PC-9 (cell line): ENCODE results near the gene TARDBP. TPM values are rescaled to one million over a fixed set of nuclear protein-coding genes. Genes with fewer than 3 reads are reported as not detected.

Experiments
- BruUV-seq: library from RNA; stranded (reverse); fragments of 400-500 nt; replicated peaks from 2 replicates; lab custom pipeline; 2021; lab: Mats Ljungman, UMichigan
- CTCF ChIA-PET: fragments of 300-600 bp; sonication (Branson Sonifier 250); formaldehyde crosslinking; loops from one replicate; lab custom pipeline; 2022; ENCODE audit warnings: antibody characterized with exemption; lab: Charles Lee
- POLR2A ChIA-PET: fragments of 300-600 bp; sonication (Branson Sonifier 250); formaldehyde crosslinking; loops from one replicate; lab custom pipeline; 2022; ENCODE audit warnings: antibody characterized with exemption; ENCODE audit not compliant: unreplicated experiment; lab: Charles Lee
- DNase-seq, 2 experiments: peaks; one replicate each; pipeline versions ENCODE4 v3.0.0 to v3.0.0-alpha.2; 2015 to 2022; ENCODE audit warnings: mixed read lengths in 1 of 2
- H2AFZ ChIP-seq: fragments of 200-600 bp; sonication (generic); 2 replicates; pipeline ENCODE4 v1.8.1; 2017; ENCODE audit warnings: antibody characterized with exemption
- H3F3A ChIP-seq: fragments of 200-600 bp; sonication (generic); 2 replicates; pipeline ENCODE4 v1.8.1; 2017; ENCODE audit warnings: antibody characterized with exemption, mild to moderate bottlenecking, low read depth; ENCODE audit not compliant: insufficient read depth
- H3K27ac ChIP-seq: fragments of 200-600 bp; sonication (generic); 2 replicates; pipeline ENCODE4 v1.6.1; 2016; ENCODE audit warnings: mixed run types
- H3K27me3 ChIP-seq: fragments of 200-600 bp; sonication (generic); 2 replicates; pipeline ENCODE4 v1.6.1; 2016; ENCODE audit warnings: low read depth, mixed run types; ENCODE audit not compliant: insufficient read depth
- H3K36me3 ChIP-seq: fragments of 200-600 bp; sonication (generic); 2 replicates; pipeline ENCODE4 v1.6.1; 2016; ENCODE audit warnings: low read depth, mixed run types
- H3K4me1 ChIP-seq: fragments of 200-600 bp; sonication (generic); replicated peaks from 2 replicates; pipeline ENCODE4 v1.6.1; 2016; ENCODE audit warnings: mixed run types; ENCODE audit not compliant: insufficient read depth
- H3K4me2 ChIP-seq: fragments of 200-600 bp; sonication (generic); 2 replicates; pipeline ENCODE4 v1.6.1; 2017; ENCODE audit warnings: mixed run types
- H3K4me3 ChIP-seq: fragments of 200-600 bp; sonication (generic); 2 replicates; pipeline ENCODE4 v1.6.1; 2016; ENCODE audit warnings: mixed run types
- H3K79me2 ChIP-seq: fragments of 200-600 bp; sonication (generic); 2 replicates; pipeline ENCODE4 v1.6.1; 2017; ENCODE audit warnings: low read depth, mixed run types
- H3K9me2 ChIP-seq: fragments of 200-600 bp; sonication (generic); 2 replicates; pipeline ENCODE4 v1.8.1; 2017; ENCODE audit warnings: mild to moderate bottlenecking; ENCODE audit not compliant: insufficient read depth
- H3K9me3 ChIP-seq: fragments of 200-600 bp; sonication (generic); 2 replicates; pipeline ENCODE4 v1.8.1; 2016; ENCODE audit warnings: low read depth; ENCODE audit not compliant: insufficient read depth
- H4K20me1 ChIP-seq: fragments of 200-600 bp; sonication (generic); 2 replicates; pipeline ENCODE4 v1.8.1; 2017; ENCODE audit not compliant: insufficient read depth
- CTCF ChIP-seq: fragments of 200-600 bp; sonication (generic); conservative IDR thresholded peaks from 2 replicates; pipeline ENCODE4 v1.6.1; 2017; ENCODE audit warnings: mixed run types, antibody characterized with exemption, mild to moderate bottlenecking, moderate library complexity
- EZH2 ChIP-seq: fragments of 200-600 bp; sonication (generic); IDR thresholded peaks from 2 replicates; pipeline ENCODE4 v1.8.0; 2017; ENCODE audit warnings: antibody characterized with exemption, low read depth
- intact Hi-C: fragments of 100-400 bp; cut with micrococcal nuclease; formaldehyde crosslinking; loops from one replicate; pipeline ENCODE4 v1.10.0; 2022; ENCODE audit not compliant: unreplicated experiment
- total RNA-seq: library from RNA; stranded (reverse); gene quantifications from 2 replicates; pipeline ENCODE4 v1.2.3, GENCODE V29; 2021

Gene TARDBP
- total RNA-seq, 1 experiment from 2014 or later, result 142 TPM

DNA sequence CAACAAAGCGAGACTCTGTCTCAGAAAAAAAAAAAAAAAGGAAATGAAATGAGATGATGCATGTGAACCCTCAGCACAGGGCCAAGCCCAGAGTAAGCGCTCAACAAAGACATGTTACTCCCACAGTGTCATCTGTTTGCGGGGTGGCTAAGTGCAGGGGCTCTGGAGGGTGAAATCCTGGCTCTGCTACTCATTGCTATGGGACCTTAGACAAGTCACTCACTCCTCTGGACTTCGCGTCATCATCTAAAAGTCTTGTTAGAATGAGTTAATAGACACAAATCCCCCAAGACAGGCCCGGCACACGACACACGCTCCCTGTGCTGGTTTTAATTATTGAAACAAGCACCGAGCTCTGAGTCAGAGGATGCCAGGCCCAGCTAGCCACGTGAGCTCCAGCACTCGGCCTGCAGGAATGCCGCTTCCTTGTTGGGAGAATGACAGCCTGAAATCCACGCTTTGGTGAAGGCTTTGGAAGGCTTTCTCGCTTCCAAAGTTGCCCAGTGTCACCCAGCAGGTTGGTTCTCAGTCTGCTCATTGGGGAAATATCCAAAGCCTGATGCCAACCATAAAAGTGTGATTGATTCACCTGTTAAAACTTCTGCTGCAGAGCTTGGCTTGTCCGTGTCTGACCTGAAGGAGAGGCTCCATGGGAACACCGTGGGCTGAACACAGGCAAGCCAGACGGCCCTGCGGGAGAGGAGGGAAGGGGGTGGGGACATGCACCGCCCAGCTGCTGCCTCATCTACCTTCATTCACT is 36.7 kb upstream of the TARDBP start:
- CTCF ChIA-PET, result interaction anchor here (0.6 to 0.7 kb wide), 4 partner anchors 9 to 446 kb away, joined by 3 to 12 read pairs (median 6); no protein-coding TSS in a partner anchor
- no peaks in the 10 kb centered on the region for H3K9me2 ChIP-seq
- H3K27ac ChIP-seq, result no peak overlapping the region
- H3K4me3 ChIP-seq, result no peak overlapping the region
- no TSS peak for BruUV-seq
- H3F3A ChIP-seq, result peaks cover 6% of the 10 kb centered on the region; the same call in 1 of the 2 replicates
- no peaks in the 10 kb centered on the region for H3K27me3 ChIP-seq
- TF ChIP-seq EZH2, result no peak
- no peak for TF ChIP-seq CTCF
- peak; percentile 64 to 70 for DNase-seq
- peak overlapping the region; percentile 39 for H3K4me2 ChIP-seq
- H3K4me1 ChIP-seq, result no peaks in the 10 kb centered on the region; the same call in none of the 2 replicates
- intact Hi-C loops, result no loop called here
- H4K20me1 ChIP-seq, result no peaks in the 10 kb centered on the region
- no peaks in the 10 kb centered on the region for H3K9me3 ChIP-seq
- H3K36me3 ChIP-seq, result no peaks in the 10 kb centered on the region
- no peaks in the 10 kb centered on the region for H3K79me2 ChIP-seq
- no peak overlapping the region for H2AFZ ChIP-seq
- POLR2A ChIA-PET, result interaction anchor here (0.6 to 0.7 kb wide), 2 partner anchors 75 to 124 kb away, joined by 8 to 9 read pairs; partner anchors contain the start of gene EXOSC10

DNA sequence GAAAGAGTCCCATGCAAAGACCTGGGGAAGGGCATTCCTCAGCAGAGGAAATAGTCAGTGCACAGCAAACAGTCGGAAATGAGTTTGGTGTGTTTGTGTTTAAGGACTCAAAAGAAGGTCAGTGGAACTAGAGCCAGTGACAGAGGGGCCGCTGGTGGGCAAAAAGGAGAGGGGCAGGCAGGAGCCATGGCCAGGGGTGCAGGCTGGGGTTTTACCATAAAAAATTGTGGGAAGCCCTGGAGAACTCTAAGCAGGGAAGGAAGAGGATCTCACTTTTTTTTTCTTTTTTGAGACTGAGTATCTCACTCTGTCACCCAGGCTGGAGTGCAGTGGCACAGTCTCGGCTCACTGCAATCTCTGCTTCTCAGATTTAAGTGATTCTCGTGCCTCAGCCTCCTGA is 33.7 kb upstream of the TARDBP start:
- no peaks in the 10 kb centered on the region for H3K9me3 ChIP-seq
- BruUV-seq, result no TSS peak
- H3K4me1 ChIP-seq, result no peaks in the 10 kb centered on the region; the same call in none of the 2 replicates
- no peak for DNase-seq
- POLR2A ChIA-PET, result no interaction called here
- intact Hi-C loops, result no loop called here
- H3K27me3 ChIP-seq, result no peaks in the 10 kb centered on the region
- H3F3A ChIP-seq, result peaks cover 6% of the 10 kb centered on the region; the same call in 1 of the 2 replicates
- TF ChIP-seq CTCF, result no peak
- no peaks in the 10 kb centered on the region for H3K79me2 ChIP-seq
- H3K27ac ChIP-seq, result no peak overlapping the region
- no peaks in the 10 kb centered on the region for H4K20me1 ChIP-seq
- CTCF ChIA-PET, result interaction anchor here (0.7 kb wide), 1 partner anchor 1406 kb away, joined by 4 read pairs; no protein-coding TSS in a partner anchor
- H3K4me2 ChIP-seq, result no peak overlapping the region
- no peaks in the 10 kb centered on the region for H3K9me2 ChIP-seq
- no peak overlapping the region for H3K4me3 ChIP-seq
- no peak overlapping the region for H2AFZ ChIP-seq
- H3K36me3 ChIP-seq, result no peaks in the 10 kb centered on the region

DNA sequence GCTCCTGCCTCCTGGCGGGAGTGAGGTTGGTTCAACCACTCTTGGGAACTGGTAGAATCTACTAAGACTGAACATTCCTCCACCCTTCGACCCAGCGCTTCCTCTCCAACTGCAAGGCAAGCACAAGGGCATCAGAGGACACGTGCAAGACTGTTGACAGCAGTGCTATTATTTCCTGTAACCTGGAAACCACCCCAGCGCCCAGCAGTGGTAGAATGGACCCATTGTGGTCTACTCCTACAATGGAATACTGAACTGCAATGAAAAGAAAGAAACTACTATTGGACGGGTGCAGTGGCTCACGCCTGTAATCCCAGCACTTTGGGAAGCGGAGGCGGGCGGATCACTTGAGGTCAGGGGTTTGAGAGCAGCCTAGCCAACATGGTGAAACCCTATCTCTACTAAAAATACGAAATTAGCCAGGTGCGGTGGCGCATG is 33.0 kb upstream of the TARDBP start:
- no peaks in the 10 kb centered on the region; the same call in none of the 2 replicates for H3K4me1 ChIP-seq
- no peaks in the 10 kb centered on the region for H3K79me2 ChIP-seq
- H3F3A ChIP-seq, result peaks cover 6% of the 10 kb centered on the region; the same call in 1 of the 2 replicates
- intact Hi-C loops, result no loop called here
- no peak for TF ChIP-seq EZH2
- no peak for TF ChIP-seq CTCF
- no peak overlapping the region for H3K4me3 ChIP-seq
- no peak overlapping the region for H3K27ac ChIP-seq
- ChIA-PET CTCF (interaction anchor here (0.7 kb wide), 1 partner anchor 1407 kb away, joined by 4 read pairs; no protein-coding TSS in a partner anchor), POLR2A (no interaction called here)
- H4K20me1 ChIP-seq, result no peaks in the 10 kb centered on the region
- peak overlapping the region; percentile 59; the same call in 1 of the 2 replicates for H3K4me2 ChIP-seq
- no peaks in the 10 kb centered on the region for H3K9me2 ChIP-seq
- H3K27me3 ChIP-seq, result no peaks in the 10 kb centered on the region
- H3K36me3 ChIP-seq, result no peaks in the 10 kb centered on the region
- no peak for DNase-seq
- no peak overlapping the region for H2AFZ ChIP-seq
- H3K9me3 ChIP-seq, result no peaks in the 10 kb centered on the region
- no TSS peak for BruUV-seq
